Measurements from ENCODE around the gene TSPOAP1.

The TSPOAP1 gene

GRCh38 chr17:58302919-58303585, 25.5 kb downstream of the TSPOAP1 start:
- DNase-seq, result no peak

- DNase-seq, result no peak
Observed at GRCh38 chr17:58302171-58302918, 26.2 kb downstream of the TSPOAP1 start.

GRCh38 chr17:58301504-58302150, 27.0 kb downstream of the TSPOAP1 start:
- DNase-seq, result no peak

GRCh38 chr17:58300336-58300735, 28.3 kb downstream of the TSPOAP1 start:
- no peak for DNase-seq

- DNase-seq, result no peak
Observed at GRCh38 chr17:58294034-58294433, 34.6 kb downstream of the TSPOAP1 start.

GRCh38 chr17:58291246-58291645, 37.3 kb downstream of the TSPOAP1 start:
- no peak for DNase-seq

GRCh38 chr17:58289869-58290268, 38.7 kb downstream of the TSPOAP1 start:
- no peak for DNase-seq

GRCh38 chr17:58285422-58285810, 43.2 kb downstream of the TSPOAP1 start:
- DNase-seq, result no peak

GRCh38 chr17:58284613-58285421, 43.8 kb downstream of the TSPOAP1 start:
- no peak for DNase-seq

GRCh38 chr17:58283674-58284612, 44.7 kb downstream of the TSPOAP1 start:
- no peak for DNase-seq

GRCh38 chr17:58282442-58282841, 46.2 kb downstream of the TSPOAP1 start:
- DNase-seq, result no peak

- no peak for DNase-seq
Observed at GRCh38 chr17:58281511-58282011, 47.0 kb downstream of the TSPOAP1 start.

GRCh38 chr17:58280480-58281217, 47.9 kb downstream of the TSPOAP1 start, which contains the start of gene MPO:
Gene MPO, minus strand, starts transcription at chr17:58280935. Its CDS starts 177 bp downstream, at chr17:58280758.
- no peak for DNase-seq

- DNase-seq, result no peak
Observed at GRCh38 chr17:58279736-58280479, 48.7 kb downstream of the TSPOAP1 start.

- no peak for DNase-seq
Observed at GRCh38 chr17:58279016-58279711, 49.4 kb downstream of the TSPOAP1 start.

GRCh38 chr17:58278661-58279015, 50.0 kb downstream of the TSPOAP1 start:
- DNase-seq, result no peak

GRCh38 chr17:58277802-58278595, 50.6 kb downstream of the TSPOAP1 start:
- DNase-seq, result no peak

GRCh38 chr17:58277107-58277801, 51.3 kb downstream of the TSPOAP1 start:
- no peak for DNase-seq

Data from NCI-H2107 (cell line).